H9 (cell line): ENCODE data around the gene NRXN3. TPM values are rescaled to one million over a fixed set of nuclear protein-coding genes. Genes with fewer than 3 reads are reported as not detected.

Experiments used
- DNase-seq: peaks from one replicate; pipeline ENCODE4 v3.0.0-alpha.2; 2017
- H2AFZ ChIP-seq: one replicate; pipeline ENCODE4 v1.6.1; 2013; ENCODE audit warnings: mild to moderate bottlenecking, low read length, control low read depth, moderate library complexity
- H2AK5ac ChIP-seq: 2 replicates; pipeline ENCODE4 v1.6.1; 2013; ENCODE audit warnings: low read length, control low read depth, mixed read lengths; ENCODE audit not compliant: insufficient read length
- H2BK120ac ChIP-seq: one replicate; pipeline ENCODE4 v1.6.1; 2013; ENCODE audit warnings: low read depth, mild to moderate bottlenecking, low read length, control low read depth, inconsistent platforms; ENCODE audit not compliant: poor library complexity, severe bottlenecking
- H2BK12ac ChIP-seq: 2 replicates; pipeline ENCODE4 v1.6.1; 2013; ENCODE audit warnings: low read length, control low read depth, mixed read lengths, low read depth; ENCODE audit not compliant: insufficient read length
- H2BK15ac ChIP-seq: 2 replicates; pipeline ENCODE4 v1.6.1; 2013; ENCODE audit warnings: low read depth, low read length, control low read depth
- H2BK20ac ChIP-seq: one replicate; pipeline ENCODE4 v1.6.1; 2013; ENCODE audit warnings: low read depth, mild to moderate bottlenecking, low read length, control low read depth, inconsistent platforms; ENCODE audit not compliant: poor library complexity, severe bottlenecking
- H2BK5ac ChIP-seq: 2 replicates; pipeline ENCODE4 v1.6.1; 2013; ENCODE audit warnings: low read length, control low read depth, mixed read lengths; ENCODE audit not compliant: insufficient read length
- H3K14ac ChIP-seq: 2 replicates; pipeline ENCODE4 v1.6.1; 2013; ENCODE audit warnings: low read length, control low read depth; ENCODE audit not compliant: insufficient read depth
- H3K18ac ChIP-seq: 2 replicates; pipeline ENCODE4 v1.6.1; 2013; ENCODE audit warnings: low read depth, mild to moderate bottlenecking, mixed read lengths, low read length, control low read depth; ENCODE audit not compliant: insufficient read length
- H3K23ac ChIP-seq: 2 replicates; pipeline ENCODE4 v1.6.1; 2013; ENCODE audit warnings: low read length, control low read depth, mixed read lengths, low read depth; ENCODE audit not compliant: insufficient read length
- H3K23me2 ChIP-seq: 2 replicates; pipeline ENCODE4 v1.6.1; 2013; ENCODE audit warnings: low read depth, mild to moderate bottlenecking, mixed read lengths, low read length, control low read depth; ENCODE audit not compliant: insufficient read length, poor library complexity, severe bottlenecking
- H3K27ac ChIP-seq: 2 replicates; pipeline ENCODE4 v1.5.1; 2013; ENCODE audit warnings: low read length, control low read depth, mixed read lengths, low read depth; ENCODE audit not compliant: insufficient read length
- H3K27me3 ChIP-seq: 2 replicates; pipeline ENCODE4 v1.6.1; 2013; ENCODE audit warnings: low read length, control low read depth, inconsistent platforms; ENCODE audit not compliant: insufficient read depth
- H3K4ac ChIP-seq: 2 replicates; pipeline ENCODE4 v1.6.1; 2013; ENCODE audit warnings: low read depth, mild to moderate bottlenecking, control low read depth, inconsistent platforms, low read length, moderate library complexity
- H3K4me1 ChIP-seq: 2 replicates; pipeline ENCODE4 v1.6.1; 2013; ENCODE audit warnings: low read length, control low read depth, inconsistent platforms; ENCODE audit not compliant: insufficient read depth
- H3K4me2 ChIP-seq: 2 replicates; pipeline ENCODE4 v1.6.1; 2013; ENCODE audit warnings: low read length, control low read depth, mixed read lengths; ENCODE audit not compliant: insufficient read length, insufficient read depth
- H3K56ac ChIP-seq: 2 replicates; pipeline ENCODE4 v1.6.1; 2013; ENCODE audit warnings: low read depth, mild to moderate bottlenecking, mixed read lengths, low read length, control low read depth; ENCODE audit not compliant: insufficient read length
- H3K79me1 ChIP-seq: 2 replicates; pipeline ENCODE4 v1.6.1; 2013; ENCODE audit warnings: low read depth, mild to moderate bottlenecking, moderate library complexity, low read length, control low read depth, inconsistent platforms; ENCODE audit not compliant: insufficient read depth, poor library complexity, severe bottlenecking
- H3K79me2 ChIP-seq: 2 replicates; pipeline ENCODE4 v1.6.1; 2013; ENCODE audit warnings: low read length, control low read depth, inconsistent platforms; ENCODE audit not compliant: insufficient read depth
- H3K9ac ChIP-seq: 2 replicates; pipeline ENCODE4 v1.6.1; 2013; ENCODE audit warnings: low read length, control low read depth, mixed read lengths; ENCODE audit not compliant: insufficient read length; ENCODE audit errors: extremely low read depth
- H3K9me3 ChIP-seq: one replicate; pipeline ENCODE4 v1.6.1; 2013; ENCODE audit warnings: low read depth, low read length, inconsistent platforms; ENCODE audit not compliant: control insufficient read depth
- H3T11ph ChIP-seq: one replicate; pipeline ENCODE4 v1.6.1; 2013; ENCODE audit warnings: mild to moderate bottlenecking, low read length, control low read depth, inconsistent platforms
- H4K20me1 ChIP-seq: one replicate; pipeline ENCODE4 v1.6.1; 2013; ENCODE audit not compliant: control insufficient read depth, insufficient read length, insufficient read depth
- H4K5ac ChIP-seq: 2 replicates; pipeline ENCODE4 v1.6.1; 2013; ENCODE audit warnings: low read depth, mild to moderate bottlenecking, mixed read lengths, low read length, control low read depth; ENCODE audit not compliant: insufficient read length
- H4K8ac ChIP-seq: replicated peaks from 2 replicates; pipeline ENCODE4 v1.6.1; 2013; ENCODE audit warnings: low read length, control low read depth, mixed read lengths, low read depth; ENCODE audit not compliant: insufficient read length
- H4K91ac ChIP-seq: 2 replicates; pipeline ENCODE4 v1.6.1; 2013; ENCODE audit warnings: low read depth, mild to moderate bottlenecking, moderate library complexity, mixed read lengths, low read length, control low read depth; ENCODE audit not compliant: insufficient read length
- H3K27ac Mint-ChIP-seq, 3 experiments: 2 replicates in 2 of 3; 3 replicates in 1 of 3; pipeline ENCODE4 v1.8.0; 2020 to 2021; ENCODE audit warnings: mixed read lengths in 3 of 3, mild to moderate bottlenecking in 1 of 3, moderate library complexity in 1 of 3
- H3K27me3 Mint-ChIP-seq: 2 replicates; pipeline ENCODE4 v1.8.0; 2021; ENCODE audit warnings: low read depth, mild to moderate bottlenecking, moderate library complexity, mixed read lengths
- H3K36me3 Mint-ChIP-seq, 3 experiments: 2 replicates in 2 of 3; 3 replicates in 1 of 3; pipeline ENCODE4 v1.8.0; 2020 to 2021; ENCODE audit warnings: low read depth in 3 of 3, mixed read lengths in 3 of 3; ENCODE audit not compliant: insufficient read depth in 1 of 3
- H3K4me1 Mint-ChIP-seq, 2 experiments: 2 replicates each; pipeline ENCODE4 v1.8.0; 2020; ENCODE audit warnings: mixed read lengths in 2 of 2
- H3K4me3 Mint-ChIP-seq, 2 experiments: 2 replicates in 1 of 2; 3 replicates in 1 of 2; pipeline ENCODE4 v1.8.0; 2020 to 2021; ENCODE audit warnings: mild to moderate bottlenecking in 2 of 2, mixed read lengths in 2 of 2, moderate library complexity in 1 of 2
- H3K9me3 Mint-ChIP-seq, 2 experiments: 2 replicates in 1 of 2; 3 replicates in 1 of 2; pipeline ENCODE4 v1.8.0; 2020; ENCODE audit warnings: mild to moderate bottlenecking in 2 of 2, mixed read lengths in 2 of 2, moderate library complexity in 1 of 2
- WGBS: extraction: QIAGEN DNeasy Blood & Tissue Kit; methylation state at CpG from one replicate; pipeline ENCODE4 v1.1.7; 2013; ENCODE audit warnings: missing lambda C conversion rate, low lambda C conversion rate, mixed read lengths; ENCODE audit not compliant: insufficient read length; ENCODE audit errors: extremely low coverage; 5-methylcytosine and 5-hydroxymethylcytosine counted together
- total RNA-seq: library from RNA; stranded (reverse); gene quantifications from 2 replicates; pipeline ENCODE4 v1.2.1, GENCODE V29; 2021
- TF ChIP-seq, protein P1 (sequence below): fragments of 200-600 bp; sonication (generic); conservative IDR thresholded peaks from 3 replicates; pipeline ENCODE4 v1.8.0; 2021; ENCODE audit warnings: antibody characterized with exemption, mild to moderate bottlenecking

The NRXN3 gene
- total RNA-seq, 1 experiment from 2014 or later, result 1.8 TPM

DNA sequence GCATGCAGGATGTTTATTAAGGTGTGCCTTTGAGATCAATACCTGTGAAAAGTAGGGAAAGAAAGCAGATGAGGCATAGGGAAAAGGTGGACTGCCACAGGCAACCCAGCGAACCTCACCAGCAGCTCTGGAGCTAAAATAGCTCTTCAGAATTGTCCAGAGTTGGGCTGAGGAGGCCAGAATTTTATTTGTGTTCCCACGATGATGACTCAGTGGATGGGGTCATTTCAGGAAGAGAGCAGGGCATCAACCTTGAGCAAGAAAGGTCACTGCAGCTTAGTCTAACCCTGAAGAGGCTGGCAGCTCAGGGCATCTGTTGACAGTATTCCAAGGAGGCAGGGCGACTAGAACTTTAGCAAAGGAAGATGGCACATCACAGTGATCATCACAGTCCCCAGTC, 1345.0 kb downstream of the NRXN3 start:
- DNase-seq, result no peak
- H3K9ac ChIP-seq, result no peak overlapping the region
- H3K4me1 Mint-ChIP-seq, result peaks cover 17 to 24% of the 10 kb centered on the region in 2 experiments
- H3K36me3 Mint-ChIP-seq, result no peaks in the 10 kb centered on the region
- no peak overlapping the region for H2BK12ac ChIP-seq
- no peaks in the 10 kb centered on the region for H3K9me3 ChIP-seq
- H3K79me1 ChIP-seq, result no peaks in the 10 kb centered on the region
- H3K27me3 ChIP-seq, result no peaks in the 10 kb centered on the region
- H3K4me3 Mint-ChIP-seq, result no peak overlapping the region
- no peak overlapping the region for H4K5ac ChIP-seq
- H4K91ac ChIP-seq, result no peak overlapping the region
- no peak overlapping the region for H2BK20ac ChIP-seq
- H3K27ac Mint-ChIP-seq, result peak overlapping the region in 1 of 3 experiments; percentile 71; a peak in 1 of 7 replicates
- TF ChIP-seq, protein P1, sequence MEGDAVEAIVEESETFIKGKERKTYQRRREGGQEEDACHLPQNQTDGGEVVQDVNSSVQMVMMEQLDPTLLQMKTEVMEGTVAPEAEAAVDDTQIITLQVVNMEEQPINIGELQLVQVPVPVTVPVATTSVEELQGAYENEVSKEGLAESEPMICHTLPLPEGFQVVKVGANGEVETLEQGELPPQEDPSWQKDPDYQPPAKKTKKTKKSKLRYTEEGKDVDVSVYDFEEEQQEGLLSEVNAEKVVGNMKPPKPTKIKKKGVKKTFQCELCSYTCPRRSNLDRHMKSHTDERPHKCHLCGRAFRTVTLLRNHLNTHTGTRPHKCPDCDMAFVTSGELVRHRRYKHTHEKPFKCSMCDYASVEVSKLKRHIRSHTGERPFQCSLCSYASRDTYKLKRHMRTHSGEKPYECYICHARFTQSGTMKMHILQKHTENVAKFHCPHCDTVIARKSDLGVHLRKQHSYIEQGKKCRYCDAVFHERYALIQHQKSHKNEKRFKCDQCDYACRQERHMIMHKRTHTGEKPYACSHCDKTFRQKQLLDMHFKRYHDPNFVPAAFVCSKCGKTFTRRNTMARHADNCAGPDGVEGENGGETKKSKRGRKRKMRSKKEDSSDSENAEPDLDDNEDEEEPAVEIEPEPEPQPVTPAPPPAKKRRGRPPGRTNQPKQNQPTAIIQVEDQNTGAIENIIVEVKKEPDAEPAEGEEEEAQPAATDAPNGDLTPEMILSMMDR, result no peak
- no peak overlapping the region for H3K14ac ChIP-seq
- no peak overlapping the region for H3K4ac ChIP-seq
- H3K79me2 ChIP-seq, result no peaks in the 10 kb centered on the region
- H3K27ac ChIP-seq, result no peak overlapping the region
- H3K27me3 Mint-ChIP-seq, result no peaks in the 10 kb centered on the region
- H2AK5ac ChIP-seq, result no peak overlapping the region
- H3K23me2 ChIP-seq, result no peaks in the 10 kb centered on the region
- H2BK15ac ChIP-seq, result no peak overlapping the region
- H3K4me2 ChIP-seq, result no peak overlapping the region
- H3K9me3 Mint-ChIP-seq, result no peaks in the 10 kb centered on the region
- H3K18ac ChIP-seq, result no peak overlapping the region
- no peaks in the 10 kb centered on the region; the same call in 1 of the 2 replicates for H3K4me1 ChIP-seq
- no CpG with 5 or more reads among the region's 3 CpGs for WGBS
- no peak overlapping the region for H3K56ac ChIP-seq
- H2BK120ac ChIP-seq, result no peak overlapping the region
- no peak overlapping the region for H3K23ac ChIP-seq
- no peak overlapping the region for H4K8ac ChIP-seq
- no peak overlapping the region for H3T11ph ChIP-seq
- no peak overlapping the region for H2BK5ac ChIP-seq
- H4K20me1 ChIP-seq, result no peaks in the 10 kb centered on the region
- H2AFZ ChIP-seq, result no peak overlapping the region
